HCT116 (cell line): Measurements from ENCODE around the gene GPR157. TPM values are rescaled to one million over a fixed set of nuclear protein-coding genes. Genes with fewer than 3 reads are reported as not detected.
"Not testable (repeated sequence)": the region's sequence is repeated elsewhere in the genome, so short reads cannot be mapped to it uniquely, and the experiment has no call there.

ENCODE experiments used
- ATAC-seq: fragments of 200-7000 bp; cut with Tn5 transposase; 2 replicates; pipeline ENCODE4 v1.9.1; 2020; ENCODE audit warnings: mild to moderate bottlenecking, moderate library complexity
- BruUV-seq: library from RNA; stranded (reverse); fragments of 400-500 nt; replicated peaks from 2 replicates; lab custom pipeline; 2021; lab: Mats Ljungman, UMichigan
- CTCF ChIA-PET: fragments of 300-600 bp; sonication (Branson Sonifier 250); formaldehyde crosslinking; loops from one replicate; lab custom pipeline; 2021; ENCODE audit warnings: antibody characterized with exemption; lab: Charles Lee
- POLR2A ChIA-PET: fragments of 300-600, 350-600 bp; sonication (Branson Sonifier 250); formaldehyde crosslinking; loops from one replicate; lab custom pipeline; 2021; ENCODE audit warnings: antibody characterized with exemption; lab: Charles Lee
- RAD21 ChIA-PET, 2 experiments: fragments of 300-600 bp; sonication (Branson Sonifier 250); formaldehyde crosslinking; loops; one replicate each; lab custom pipeline; 2023; ENCODE audit warnings: low total read pairs in 2 of 2; ENCODE audit not compliant: uncharacterized antibody in 2 of 2, unreplicated experiment in 2 of 2, low non-redundant PET in 1 of 2; lab: Charles Lee
- DNase-seq: peaks from one replicate; pipeline ENCODE4 v3.0.0-alpha.2; 2010; ENCODE audit warnings: low read depth, low spot score
- H2AFZ ChIP-seq: fragments of 200-600 bp; shearing (Covaris generic), sonication (generic); 2 replicates; pipeline ENCODE4 v1.6.1; 2017; ENCODE audit warnings: low read depth, mixed run types, mixed read lengths, antibody characterized with exemption, low read length; ENCODE audit not compliant: poor library complexity, severe bottlenecking
- H3K27ac ChIP-seq: 2 replicates; pipeline ENCODE4 v1.5.1; 2012; ENCODE audit warnings: low read depth, low read length
- H3K27me3 ChIP-seq: fragments of 200-600 bp; sonication (generic); 2 replicates; pipeline ENCODE4 v1.6.1; 2016; ENCODE audit warnings: mixed run types, low read length, mixed read lengths; ENCODE audit not compliant: insufficient read depth
- H3K36me3 ChIP-seq, 2 experiments: fragments of 200-500 bp in 1 of 2; fragments of 200-600 bp in 1 of 2; sonication (Bioruptor generic) in 1 of 2; sonication (generic) in 1 of 2; 2 replicates each; pipeline versions ENCODE4 v1.5.1 to v1.6.1; 2014 to 2016; ENCODE audit warnings: low read length in 2 of 2, inconsistent platforms in 1 of 2, mixed read lengths in 1 of 2, mixed run types in 1 of 2; ENCODE audit not compliant: insufficient read depth in 2 of 2, control insufficient read depth in 1 of 2
- H3K4me1 ChIP-seq, 2 experiments: fragments of 200-600 bp in 1 of 2; sonication (generic) in 1 of 2; 2 replicates each; pipeline versions ENCODE4 v1.5.1 to v1.6.1; 2012 to 2017; ENCODE audit warnings: low read length in 2 of 2, inconsistent platforms in 1 of 2, mild to moderate bottlenecking in 1 of 2, mixed read lengths in 1 of 2, mixed run types in 1 of 2, moderate library complexity in 1 of 2; ENCODE audit not compliant: insufficient read depth in 2 of 2, control insufficient read depth in 1 of 2
- H3K4me2 ChIP-seq: fragments of 200-600 bp; sonication (generic); 2 replicates; pipeline ENCODE4 v1.6.1; 2017; ENCODE audit warnings: mixed run types, low read length, mixed read lengths
- H3K4me3 ChIP-seq, 2 experiments: fragments of 200-600 bp in 1 of 2; sonication (generic) in 1 of 2; replicated peaks in 1 of 2; 2 replicates each; pipeline ENCODE4 v1.5.1; 2011 to 2016; ENCODE audit warnings: low read length in 2 of 2, control low read depth in 1 of 2, low read depth in 1 of 2, mild to moderate bottlenecking in 1 of 2, mixed read lengths in 1 of 2, mixed run types in 1 of 2
- H3K79me2 ChIP-seq: fragments of 200-600 bp; sonication (generic); 2 replicates; pipeline ENCODE4 v1.6.1; 2017; ENCODE audit warnings: mild to moderate bottlenecking, mixed run types, low read length, moderate library complexity, mixed read lengths; ENCODE audit not compliant: insufficient read depth
- H3K9ac ChIP-seq: fragments of 200-600 bp; sonication (generic); 2 replicates; pipeline ENCODE4 v1.6.1; 2016; ENCODE audit warnings: low read length, mixed read lengths
- H3K9me2 ChIP-seq: fragments of 200-600 bp; sonication (generic), shearing (Covaris generic); 2 replicates; pipeline ENCODE4 v1.6.1; 2017; ENCODE audit warnings: mixed run types, mild to moderate bottlenecking, moderate library complexity; ENCODE audit not compliant: insufficient read depth
- H3K9me3 ChIP-seq, 2 experiments: fragments of 200-500 bp in 1 of 2; fragments of 200-600 bp in 1 of 2; sonication (Bioruptor generic) in 1 of 2; sonication (generic) in 1 of 2; 2 replicates each; pipeline ENCODE4 v1.6.1; 2014 to 2017; ENCODE audit warnings: low read length in 2 of 2, mixed read lengths in 2 of 2, inconsistent platforms in 1 of 2, low read depth in 1 of 2, mild to moderate bottlenecking in 1 of 2, mixed run types in 1 of 2, moderate library complexity in 1 of 2; ENCODE audit not compliant: control insufficient read depth in 1 of 2, insufficient read depth in 1 of 2
- H4K20me1 ChIP-seq: fragments of 200-600 bp; sonication (generic), shearing (Covaris generic); 2 replicates; pipeline ENCODE4 v1.6.1; 2017; ENCODE audit warnings: mixed run types, mild to moderate bottlenecking, moderate library complexity; ENCODE audit not compliant: insufficient read depth
- CTCF ChIP-seq, 3 experiments: fragments of 200-600 bp in 1 of 3; sonication (generic) in 1 of 3; IDR thresholded peaks in 2 of 3; conservative IDR thresholded peaks in 1 of 3; 2 replicates each; pipeline ENCODE4 v1.5.1; 2012 to 2017; ENCODE audit warnings: low read depth in 2 of 3, low read length in 2 of 3, antibody characterized with exemption in 1 of 3, borderline replicate concordance in 1 of 3, control low read depth in 1 of 3, mild to moderate bottlenecking in 1 of 3, mixed read lengths in 1 of 3, mixed run types in 1 of 3, moderate library complexity in 1 of 3; ENCODE audit not compliant: insufficient read depth in 1 of 3
- POLR2A ChIP-seq: IDR thresholded peaks from 2 replicates; pipeline ENCODE4 v1.7.0; 2011; ENCODE audit warnings: borderline replicate concordance; ENCODE audit not compliant: insufficient read depth, insufficient read length; ENCODE audit errors: extremely low read depth
- RAD21 ChIP-seq: IDR thresholded peaks from 2 replicates; pipeline ENCODE4 v1.6.1; 2012; ENCODE audit warnings: low read depth, mild to moderate bottlenecking
- SIN3A ChIP-seq: IDR thresholded peaks from 2 replicates; pipeline ENCODE4 v1.6.1; 2012; ENCODE audit warnings: low read depth
- SP1 ChIP-seq: IDR thresholded peaks from 2 replicates; pipeline ENCODE4 v1.6.1; 2012; ENCODE audit warnings: low read depth
- YY1 ChIP-seq: IDR thresholded peaks from 2 replicates; pipeline ENCODE4 v1.6.1; 2011; ENCODE audit warnings: low read length, low read depth, moderate library complexity, mild to moderate bottlenecking; ENCODE audit not compliant: insufficient replicate concordance; ENCODE audit errors: extremely low read depth
- intact Hi-C: fragments of 100-400 bp; cut with micrococcal nuclease; formaldehyde crosslinking; loops from 2 replicates; pipeline ENCODE4 v1.10.0; 2022
- total RNA-seq: library from RNA; stranded (reverse); gene quantifications from one replicate; pipeline ENCODE4 v1.2.1, GENCODE V29; 2021; ENCODE audit not compliant: unreplicated experiment

The GPR157 gene
- total RNA-seq, 1 experiment from 2014 or later = 7.7 TPM

GRCh38 chr1:9125325-9125724 lies 3.6 kb downstream of the GPR157 start:
- Histone ChIP-seq H3K9me2 (no peaks in the 10 kb centered on the region), H3K4me1 (peaks cover 12 to 33% of the 10 kb centered on the region in 2 experiments), H3K27ac (no peak overlapping the region), H3K27me3 (no peaks in the 10 kb centered on the region), H2AFZ (no peak overlapping the region), H3K36me3 (no peaks in the 10 kb centered on the region), H3K79me2 (peaks cover 11% of the 10 kb centered on the region; the same call in 1 of the 2 replicates), H3K9me3 (no peaks in the 10 kb centered on the region), H3K9ac (no peak overlapping the region), H3K4me3 (no peak overlapping the region), H4K20me1 (no peaks in the 10 kb centered on the region), H3K4me2 (no peak overlapping the region)
- ChIA-PET POLR2A (no interaction called here), CTCF (interaction anchor here (0.6 to 1.2 kb wide), 2 partner anchors 14 to 17 kb away, joined by 3 to 4 read pairs; no protein-coding TSS in a partner anchor), RAD21 (no interaction called here)
- TF ChIP-seq SP1 (no peak), CTCF (IDR thresholded peaks at IDR 0.05 in 2 of 3, conservative IDR thresholded peaks at IDR 0.05 in 1 of 3; ENCODE audit: borderline replicate concordance in 1 of 3, insufficient read depth in 1 of 3, low read depth in 2 of 3, low read length in 2 of 3) (no peak), RAD21 (no peak), SIN3A (no peak), YY1 (no peak), POLR2A (no peak)
- ATAC-seq (no peak), DNase-seq (no peak)
- no TSS peak for BruUV-seq
- intact Hi-C loops = no loop called here

DNA sequence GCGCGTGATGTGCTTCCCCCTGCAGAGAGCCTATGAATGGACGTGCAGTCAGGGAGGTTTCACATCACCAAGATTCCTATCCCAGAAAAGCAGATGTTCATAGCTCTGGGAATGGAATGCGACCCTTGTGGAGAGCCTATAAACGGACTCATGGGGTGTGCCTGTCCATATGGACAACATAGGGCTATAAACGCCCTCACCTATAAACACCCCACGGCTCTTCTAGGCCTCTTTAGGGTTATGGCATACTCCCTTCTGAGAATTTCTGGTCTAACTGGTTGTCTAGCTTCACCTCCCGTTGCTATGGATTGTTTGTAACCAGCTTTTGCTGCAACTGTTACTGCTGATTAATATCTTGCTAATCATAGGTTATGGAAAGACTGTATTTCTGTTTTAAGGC lies 4.5 kb downstream of the GPR157 start:
- H3K9me2 ChIP-seq, BruUV-seq, H3K4me3 ChIP-seq, intact Hi-C loops, H3K27me3 ChIP-seq, DNase-seq, H4K20me1 ChIP-seq, H3K27ac ChIP-seq, H2AFZ ChIP-seq, H3K9ac ChIP-seq, RAD21 ChIA-PET, H3K9me3 ChIP-seq, H3K4me2 ChIP-seq, POLR2A ChIA-PET, ATAC-seq, H3K36me3 ChIP-seq: not testable (repeated sequence)
- Histone ChIP-seq H3K4me1 (peaks cover 3 to 25% of the 10 kb centered on the region in 2 experiments), H3K79me2 (peaks cover 11% of the 10 kb centered on the region; the same call in 1 of the 2 replicates)
- CTCF ChIA-PET = interaction anchor here (1.2 kb wide), 1 partner anchor 14 kb away, joined by 4 read pairs; no protein-coding TSS in a partner anchor

DNA sequence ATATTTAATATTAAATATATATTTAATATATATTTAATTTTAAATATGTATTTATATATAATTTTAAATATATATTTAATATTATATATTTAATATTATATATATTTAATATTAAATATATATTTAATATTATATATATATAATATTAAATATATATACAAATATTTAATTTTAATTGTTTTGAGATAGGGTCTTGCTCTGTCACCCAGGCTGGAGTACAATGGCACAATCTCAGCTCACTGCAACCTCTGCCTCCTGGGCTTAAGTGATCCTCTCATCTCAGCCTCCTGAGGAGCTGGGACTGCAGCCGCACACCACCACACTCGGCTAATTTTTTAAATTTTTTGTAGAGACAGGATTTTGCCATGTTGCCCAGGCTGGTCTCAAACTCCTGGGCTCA lies 5.2 kb downstream of the GPR157 start:
- H4K20me1 ChIP-seq, DNase-seq, H3K4me3 ChIP-seq, BruUV-seq, ATAC-seq, H3K27me3 ChIP-seq, H2AFZ ChIP-seq, H3K36me3 ChIP-seq, H3K9me2 ChIP-seq, H3K9me3 ChIP-seq, H3K9ac ChIP-seq, RAD21 ChIA-PET, H3K27ac ChIP-seq, intact Hi-C loops, POLR2A ChIA-PET, H3K4me2 ChIP-seq: not testable (repeated sequence)
- CTCF ChIA-PET = interaction anchor here (0.7 kb wide), 1 partner anchor 368 kb away, joined by 3 read pairs; no protein-coding TSS in a partner anchor
- peaks cover 11% of the 10 kb centered on the region; the same call in 1 of the 2 replicates for H3K79me2 ChIP-seq
- peaks cover 3 to 23% of the 10 kb centered on the region in 2 experiments for H3K4me1 ChIP-seq
